SK-N-SH treated with all-trans-retinoic acid at 6 μM for 48 hours (cell line): ENCODE data around the gene TMEM63A.

ENCODE experiments used
- ARNTL ChIP-seq: fragments of 450-650 bp; formaldehyde crosslinking; IDR thresholded peaks from 2 replicates; pipeline ENCODE4 v1.5.0; 2020; ENCODE audit warnings: low read depth, mild to moderate bottlenecking, moderate library complexity, borderline replicate concordance
- BACH2 ChIP-seq: fragments of 250-450 bp; sonication (Bioruptor Pico); IDR thresholded peaks from 2 replicates; pipeline ENCODE4 v1.9.0; 2021; ENCODE audit warnings: mild to moderate bottlenecking, borderline replicate concordance
- OSR1 ChIP-seq: fragments of 250-450 bp; sonication (Bioruptor Pico); IDR thresholded peaks from 2 replicates; pipeline ENCODE4 v1.8.0; 2022; ENCODE audit warnings: moderate library complexity, mild to moderate bottlenecking, inconsistent platforms
- ZFP30 ChIP-seq: fragments of 450-650 bp; formaldehyde crosslinking; IDR thresholded peaks from 2 replicates; pipeline ENCODE4 v1.5.0; 2022; ENCODE audit warnings: mild to moderate bottlenecking, moderate library complexity
- ZNF70 ChIP-seq: fragments of 450-650 bp; formaldehyde crosslinking; IDR thresholded peaks from 2 replicates; pipeline ENCODE4 v1.5.0; 2020; ENCODE audit warnings: mild to moderate bottlenecking, moderate library complexity
- ZNF8 ChIP-seq: fragments of 450-650 bp; formaldehyde crosslinking; IDR thresholded peaks from 2 replicates; pipeline ENCODE4 v1.5.0; 2020; ENCODE audit warnings: mild to moderate bottlenecking, moderate library complexity
- TF ChIP-seq, protein P1 (sequence below): fragments of 250-450 bp; sonication (Bioruptor Pico); IDR thresholded peaks from 2 replicates; pipeline ENCODE4 v1.5.1; 2020; ENCODE audit warnings: low read depth, mild to moderate bottlenecking, moderate library complexity
- TF ChIP-seq, protein P2 (sequence below): fragments of 250-450 bp; sonication (Bioruptor Pico); IDR thresholded peaks from 2 replicates; pipeline ENCODE4 v1.5.1; 2021; ENCODE audit warnings: mild to moderate bottlenecking, moderate library complexity
- TF ChIP-seq, protein P3 (sequence below): fragments of 250-450 bp; sonication (Bioruptor Pico); IDR thresholded peaks from 2 replicates; pipeline ENCODE4 v1.8.0; 2020; ENCODE audit warnings: mild to moderate bottlenecking, moderate library complexity, borderline replicate concordance

DNA sequence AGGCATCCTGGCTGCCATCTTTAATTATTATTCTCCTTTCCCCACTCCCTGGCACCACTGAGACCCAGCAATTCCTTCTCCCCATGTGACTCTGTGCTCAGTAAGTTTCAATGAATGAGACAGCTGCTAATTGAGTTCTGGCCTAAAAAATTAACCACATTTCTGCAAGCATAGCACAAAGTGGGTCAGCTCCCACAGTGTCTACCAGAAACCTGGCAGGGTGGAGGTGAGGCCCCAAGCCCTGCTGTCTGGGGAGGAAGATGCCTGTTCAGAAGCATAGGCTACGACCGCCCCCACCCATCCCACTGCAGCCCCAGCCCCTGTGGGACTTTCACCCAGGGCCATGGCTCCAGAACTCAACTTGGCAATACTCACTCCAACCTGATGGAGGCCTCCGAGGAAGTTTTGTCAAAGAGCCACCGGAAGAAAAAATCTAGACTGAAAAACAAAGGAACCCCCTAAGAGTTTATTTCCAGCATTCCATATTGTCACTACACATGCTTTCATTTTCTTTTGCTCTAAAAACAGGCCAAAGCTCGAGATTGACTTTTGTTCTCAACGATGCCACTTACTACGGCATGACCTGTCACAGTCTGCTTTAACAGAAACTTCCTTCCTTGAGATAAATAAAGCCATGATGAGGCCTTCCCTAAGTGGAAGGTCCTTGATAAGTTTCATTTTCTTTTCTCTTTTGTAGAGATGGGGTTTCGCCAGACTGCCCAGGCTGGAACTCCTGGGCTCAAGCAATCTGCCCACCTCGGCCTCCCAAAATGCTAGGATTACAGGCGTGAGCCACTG, 26.5 kb downstream of the TMEM63A start:
- TF ChIP-seq OSR1: no peak
- TF ChIP-seq, protein P1, sequence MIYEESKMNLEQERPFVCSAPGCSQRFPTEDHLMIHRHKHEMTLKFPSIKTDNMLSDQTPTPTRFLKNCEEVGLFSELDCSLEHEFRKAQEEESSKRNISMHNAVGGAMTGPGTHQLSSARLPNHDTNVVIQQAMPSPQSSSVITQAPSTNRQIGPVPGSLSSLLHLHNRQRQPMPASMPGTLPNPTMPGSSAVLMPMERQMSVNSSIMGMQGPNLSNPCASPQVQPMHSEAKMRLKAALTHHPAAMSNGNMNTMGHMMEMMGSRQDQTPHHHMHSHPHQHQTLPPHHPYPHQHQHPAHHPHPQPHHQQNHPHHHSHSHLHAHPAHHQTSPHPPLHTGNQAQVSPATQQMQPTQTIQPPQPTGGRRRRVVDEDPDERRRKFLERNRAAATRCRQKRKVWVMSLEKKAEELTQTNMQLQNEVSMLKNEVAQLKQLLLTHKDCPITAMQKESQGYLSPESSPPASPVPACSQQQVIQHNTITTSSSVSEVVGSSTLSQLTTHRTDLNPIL (CRISPR knock-in tag): no peak
- TF ChIP-seq ZFP30 (CRISPR knock-in tag): no peak
- no peak for TF ChIP-seq ZNF8 (CRISPR knock-in tag)
- TF ChIP-seq, protein P2, sequence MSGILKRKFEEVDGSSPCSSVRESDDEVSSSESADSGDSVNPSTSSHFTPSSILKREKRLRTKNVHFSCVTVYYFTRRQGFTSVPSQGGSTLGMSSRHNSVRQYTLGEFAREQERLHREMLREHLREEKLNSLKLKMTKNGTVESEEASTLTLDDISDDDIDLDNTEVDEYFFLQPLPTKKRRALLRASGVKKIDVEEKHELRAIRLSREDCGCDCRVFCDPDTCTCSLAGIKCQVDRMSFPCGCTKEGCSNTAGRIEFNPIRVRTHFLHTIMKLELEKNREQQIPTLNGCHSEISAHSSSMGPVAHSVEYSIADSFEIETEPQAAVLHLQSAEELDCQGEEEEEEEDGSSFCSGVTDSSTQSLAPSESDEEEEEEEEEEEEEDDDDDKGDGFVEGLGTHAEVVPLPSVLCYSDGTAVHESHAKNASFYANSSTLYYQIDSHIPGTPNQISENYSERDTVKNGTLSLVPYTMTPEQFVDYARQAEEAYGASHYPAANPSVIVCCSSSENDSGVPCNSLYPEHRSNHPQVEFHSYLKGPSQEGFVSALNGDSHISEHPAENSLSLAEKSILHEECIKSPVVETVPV (CRISPR knock-in tag): no peak
- TF ChIP-seq ZNF70 (CRISPR knock-in tag): no peak
- no peak for TF ChIP-seq ARNTL (CRISPR knock-in tag)
- TF ChIP-seq, protein P3, sequence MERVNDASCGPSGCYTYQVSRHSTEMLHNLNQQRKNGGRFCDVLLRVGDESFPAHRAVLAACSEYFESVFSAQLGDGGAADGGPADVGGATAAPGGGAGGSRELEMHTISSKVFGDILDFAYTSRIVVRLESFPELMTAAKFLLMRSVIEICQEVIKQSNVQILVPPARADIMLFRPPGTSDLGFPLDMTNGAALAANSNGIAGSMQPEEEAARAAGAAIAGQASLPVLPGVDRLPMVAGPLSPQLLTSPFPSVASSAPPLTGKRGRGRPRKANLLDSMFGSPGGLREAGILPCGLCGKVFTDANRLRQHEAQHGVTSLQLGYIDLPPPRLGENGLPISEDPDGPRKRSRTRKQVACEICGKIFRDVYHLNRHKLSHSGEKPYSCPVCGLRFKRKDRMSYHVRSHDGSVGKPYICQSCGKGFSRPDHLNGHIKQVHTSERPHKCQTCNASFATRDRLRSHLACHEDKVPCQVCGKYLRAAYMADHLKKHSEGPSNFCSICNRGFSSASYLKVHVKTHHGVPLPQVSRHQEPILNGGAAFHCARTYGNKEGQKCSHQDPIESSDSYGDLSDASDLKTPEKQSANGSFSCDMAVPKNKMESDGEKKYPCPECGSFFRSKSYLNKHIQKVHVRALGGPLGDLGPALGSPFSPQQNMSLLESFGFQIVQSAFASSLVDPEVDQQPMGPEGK (CRISPR knock-in tag): no peak
- no peak for TF ChIP-seq BACH2 (CRISPR knock-in tag)
